ENCODE measurements around the gene GFRA4. TPM values are rescaled to one million over a fixed set of nuclear protein-coding genes. Genes with fewer than 3 reads are reported as not detected.

Gene GFRA4
- total and polyA plus RNA-seq, 2 donors (not counting 1 experiment from before 2014, with no cell fraction given): not detected

GRCh38 chr20:3661060-3661813 lies 2.0 kb downstream of the GFRA4 start:
- ATAC-seq (ENCODE audit: low read depth) (no peak), DNase-seq (no peak)
- no peak overlapping the region for H3K4me3 Mint-ChIP-seq
- H3K4me1 ChIP-seq (ENCODE audit: control insufficient read depth in 2 of 2, insufficient read depth in 2 of 2, low read length in 2 of 2): peaks cover 5 to 10% of the 10 kb centered on the region in 2 donors
- POLR2A ChIA-PET: interaction anchor here (0.6 kb wide), 1 partner anchor 8 kb away, joined by 3 read pairs; no protein-coding TSS in a partner anchor
- H4K20me1 ChIP-seq (ENCODE audit: control insufficient read depth, insufficient read depth, low read length, poor library complexity, severe bottlenecking): no peaks in the 10 kb centered on the region
- TF ChIP-seq EZH2 (IDR thresholded peaks at IDR 0.05; ENCODE audit: borderline replicate concordance, insufficient read depth, low read depth, low read length, poor library complexity, severe bottlenecking): no peak
- no peak for TF ChIP-seq CTCF (IDR thresholded peaks at IDR 0.05)
- H3K27ac ChIP-seq (ENCODE audit: low read length in 2 of 2): no peak overlapping the region
- H3K4me2 ChIP-seq (replicated peaks; ENCODE audit: low read depth, low read length, poor library complexity, severe bottlenecking): no peak overlapping the region
- intact Hi-C loops (cut with micrococcal nuclease): no loop called here
- peaks cover 28% of the 10 kb centered on the region for H3K27me3 Mint-ChIP-seq
- peaks cover 20% of the 10 kb centered on the region for H3K4me1 Mint-ChIP-seq
- H3K4me3 ChIP-seq (ENCODE audit: control extremely low read depth in 1 of 5, extremely low read depth in 1 of 5, insufficient read depth in 1 of 5, low read depth in 2 of 5, low read length in 4 of 5): no peak overlapping the region
- H3K27me3 ChIP-seq (replicated peaks in 1 of 4; ENCODE audit: control extremely low read depth in 1 of 4, control insufficient read depth in 3 of 4, insufficient read depth in 4 of 4, low read length in 3 of 4): peaks cover 0 to 20% (median 1%) of the 10 kb centered on the region in 4 experiments
- no peak overlapping the region for H3K9ac ChIP-seq (ENCODE audit: low read length)
- no peaks in the 10 kb centered on the region for H3K9me3 ChIP-seq (ENCODE audit: control extremely low read depth in 1 of 3, control insufficient read depth in 2 of 3, insufficient read depth in 1 of 3, low read length in 2 of 3)
- H3K79me2 ChIP-seq (ENCODE audit: control insufficient read depth, insufficient read depth, low read length): no peaks in the 10 kb centered on the region
- 17% methylated on average over 60 of the region's 60 CpGs for WGBS (ENCODE audit: insufficient coverage)
- no peak overlapping the region for H3K27ac Mint-ChIP-seq
- H3K9me3 Mint-ChIP-seq (ENCODE audit: insufficient read depth): no peaks in the 10 kb centered on the region
- no peaks in the 10 kb centered on the region for H3K36me3 ChIP-seq (replicated peaks in 1 of 2; ENCODE audit: control extremely low read depth in 1 of 2, control insufficient read depth in 1 of 2, extremely low read depth in 1 of 2, insufficient read depth in 2 of 2, low read length in 1 of 2)
- CTCF ChIA-PET: no interaction called here
- H2AFZ ChIP-seq (ENCODE audit: insufficient read depth, low read depth, low read length, poor library complexity, severe bottlenecking): no peak overlapping the region

GRCh38 chr20:3660262-3661059 lies 2.7 kb downstream of the GFRA4 start:
- Histone ChIP-seq H3K4me2 (replicated peaks; ENCODE audit: low read depth, low read length, poor library complexity, severe bottlenecking) (no peak overlapping the region), H3K9me3 (ENCODE audit: control extremely low read depth in 1 of 3, control insufficient read depth in 2 of 3, insufficient read depth in 1 of 3, low read length in 2 of 3) (no peaks in the 10 kb centered on the region), H3K4me1 (ENCODE audit: control insufficient read depth in 2 of 2, insufficient read depth in 2 of 2, low read length in 2 of 2) (peaks cover 5 to 10% of the 10 kb centered on the region in 2 donors), H4K20me1 (ENCODE audit: control insufficient read depth, insufficient read depth, low read length, poor library complexity, severe bottlenecking) (no peaks in the 10 kb centered on the region), H3K9ac (ENCODE audit: low read length) (no peak overlapping the region), H3K36me3 (replicated peaks in 1 of 2; ENCODE audit: control extremely low read depth in 1 of 2, control insufficient read depth in 1 of 2, extremely low read depth in 1 of 2, insufficient read depth in 2 of 2, low read length in 1 of 2) (no peaks in the 10 kb centered on the region), H3K27me3 (replicated peaks in 1 of 4; ENCODE audit: control extremely low read depth in 1 of 4, control insufficient read depth in 3 of 4, insufficient read depth in 4 of 4, low read length in 3 of 4) (peaks cover 0 to 20% (median 1%) of the 10 kb centered on the region in 4 experiments), H3K79me2 (ENCODE audit: control insufficient read depth, insufficient read depth, low read length) (no peaks in the 10 kb centered on the region), H2AFZ (ENCODE audit: insufficient read depth, low read depth, low read length, poor library complexity, severe bottlenecking) (no peak overlapping the region), H3K27ac (ENCODE audit: low read length in 2 of 2) (no peak overlapping the region), H3K4me3 (ENCODE audit: control extremely low read depth in 1 of 5, extremely low read depth in 1 of 5, insufficient read depth in 1 of 5, low read depth in 2 of 5, low read length in 4 of 5) (no peak overlapping the region)
- intact Hi-C loops (cut with micrococcal nuclease): no loop called here
- Mint-ChIP-seq H3K9me3 (ENCODE audit: insufficient read depth) (no peaks in the 10 kb centered on the region), H3K27me3 (peaks cover 28% of the 10 kb centered on the region), H3K27ac (no peak overlapping the region), H3K4me3 (no peak overlapping the region), H3K4me1 (peaks cover 18% of the 10 kb centered on the region)
- DNase-seq (no peak), ATAC-seq (ENCODE audit: low read depth) (no peak)
- TF ChIP-seq EZH2 (IDR thresholded peaks at IDR 0.05; ENCODE audit: borderline replicate concordance, insufficient read depth, low read depth, low read length, poor library complexity, severe bottlenecking) (no peak), CTCF (IDR thresholded peaks at IDR 0.05) (no peak)
- WGBS (ENCODE audit: insufficient coverage): 6% methylated on average over 71 of the region's 75 CpGs
- POLR2A ChIA-PET: no interaction called here
- CTCF ChIA-PET: no interaction called here

Measured in B cell (primary cell).